Endothelial cell of umbilical vein (primary cell): Measurements from ENCODE around the gene BRI3BP. TPM values are rescaled to one million over a fixed set of nuclear protein-coding genes. Genes with fewer than 3 reads are reported as not detected.
"Not testable (repeated sequence)": the region's sequence is repeated elsewhere in the genome, so short reads cannot be mapped to it uniquely, and the experiment has no call there.

ENCODE experiments used
- BruUV-seq: library from RNA; stranded (reverse); fragments of 400-500 nt; replicated peaks from 2 replicates; lab custom pipeline; 2021; lab: Mats Ljungman, UMichigan
- CTCF ChIA-PET: fragments of 300-600, 350-600 bp; sonication (Branson Sonifier 250); formaldehyde crosslinking; loops from one replicate; lab custom pipeline; 2021; ENCODE audit warnings: antibody characterized with exemption, inconsistent platforms; lab: Charles Lee
- POLR2A ChIA-PET: fragments of 300-600, 350-600 bp; sonication (Branson Sonifier 250); formaldehyde crosslinking; loops from one replicate; lab custom pipeline; 2021; ENCODE audit warnings: antibody characterized with exemption, inconsistent platforms; lab: Charles Lee
- DNase-seq: peaks from one replicate; pipeline ENCODE4 v3.0.0-alpha.2; 2011; ENCODE audit warnings: low read depth, low spot score
- FAIRE-seq: peaks from 2 replicates; lab custom pipeline; 2011; peaks lifted over from hg19 to GRCh38; lab: Jason Lieb, UNC
- H2AFZ ChIP-seq: 2 replicates; pipeline ENCODE4 v1.6.0; 2012; ENCODE audit warnings: low read depth, low read length, control low read depth, inconsistent platforms
- H3K27ac ChIP-seq: 2 replicates; pipeline ENCODE4 v1.5.1; 2011; ENCODE audit warnings: low read depth, mild to moderate bottlenecking, control low read depth, low read length, moderate library complexity; ENCODE audit not compliant: insufficient read depth
- H3K27me3 ChIP-seq, 2 experiments: 2 replicates each; pipeline versions ENCODE4 v1.6.0 to v1.6.1; 2011; ENCODE audit warnings: low read length in 2 of 2, mixed read lengths in 1 of 2; ENCODE audit not compliant: control insufficient read depth in 2 of 2, insufficient read depth in 2 of 2
- H3K36me3 ChIP-seq, 2 experiments: 2 replicates in 1 of 2; 3 replicates in 1 of 2; pipeline ENCODE4 v1.5.1; 2011; ENCODE audit warnings: low read length in 2 of 2, mild to moderate bottlenecking in 1 of 2, moderate library complexity in 1 of 2; ENCODE audit not compliant: control insufficient read depth in 2 of 2, insufficient read depth in 2 of 2; ENCODE audit errors: extremely low read depth in 1 of 2
- H3K4me1 ChIP-seq: 3 replicates; pipeline ENCODE4 v1.5.1; 2011; ENCODE audit warnings: mild to moderate bottlenecking, low read length; ENCODE audit not compliant: control insufficient read depth, insufficient read depth; ENCODE audit errors: extremely low read depth
- H3K4me2 ChIP-seq: 2 replicates; pipeline ENCODE4 v1.6.1; 2011; ENCODE audit warnings: low read length, control low read depth, mixed read lengths; ENCODE audit not compliant: insufficient read depth
- H3K4me3 ChIP-seq, 3 experiments: fragments of 200-600 bp in 1 of 3; sonication (generic), shearing (Covaris generic) in 1 of 3; replicated peaks in 1 of 3; 2 replicates each; pipeline ENCODE4 v1.5.1; 2011 to 2016; ENCODE audit warnings: control low read depth in 3 of 3, low read length in 3 of 3, mild to moderate bottlenecking in 2 of 3, inconsistent platforms in 1 of 3, low read depth in 1 of 3, moderate library complexity in 1 of 3; ENCODE audit not compliant: insufficient read depth in 1 of 3
- H3K79me2 ChIP-seq: 2 replicates; pipeline ENCODE4 v1.6.0; 2012; ENCODE audit warnings: low read length, inconsistent platforms; ENCODE audit not compliant: control insufficient read depth, insufficient read depth
- H3K9ac ChIP-seq: replicated peaks from 2 replicates; pipeline ENCODE3; 2011; ENCODE audit warnings: low read length, control low read depth; ENCODE audit not compliant: insufficient read depth; ENCODE audit errors: extremely low read depth
- H3K9me1 ChIP-seq: replicated peaks from 3 replicates; pipeline ENCODE4 v1.6.0; 2011; ENCODE audit warnings: mild to moderate bottlenecking, low read length; ENCODE audit not compliant: control insufficient read depth, insufficient read depth; ENCODE audit errors: extremely low read depth
- H3K9me3 ChIP-seq: replicated peaks from 2 replicates; pipeline ENCODE4 v1.5.1; 2012; ENCODE audit warnings: low read length, inconsistent platforms; ENCODE audit not compliant: control insufficient read depth, insufficient read depth
- H4K20me1 ChIP-seq: replicated peaks from 2 replicates; pipeline ENCODE3; 2011; ENCODE audit warnings: mild to moderate bottlenecking, low read length; ENCODE audit not compliant: control insufficient read depth, insufficient read depth; ENCODE audit errors: extremely low read depth
- JUN ChIP-seq: IDR thresholded peaks from 2 replicates; pipeline ENCODE4 v1.6.1; 2011; ENCODE audit warnings: borderline replicate concordance, low read depth; ENCODE audit not compliant: insufficient read length, insufficient read depth
- dilution Hi-C: fragments of 300-500 bp; cut with MboI; formaldehyde crosslinking; loops from one replicate; pipeline ENCODE4 v1.15.0; 2019; ENCODE audit warnings: low sequenced_read_pairs; ENCODE audit not compliant: extremely low pct_ligation_motif_present
- intact Hi-C: fragments of 100-400 bp; cut with micrococcal nuclease; formaldehyde crosslinking; loops from one replicate; pipeline ENCODE4 v1.10.0; 2022
- polyA plus RNA-seq, 4 experiments: library from polyadenylated mRNA; depleted of rRNA in 3 of 4; stranded (reverse) in 3 of 4; unstranded in 1 of 4; fragments of >200 nt; gene quantifications; 2 replicates each; pipeline versions ENCODE4 v1.2.1 to v1.2.3, GENCODE V29; 2011 to 2012; ENCODE audit warnings: missing spikeins in 1 of 4
- total RNA-seq: library from RNA; stranded (reverse); gene quantifications from 2 replicates; pipeline ENCODE4 v1.2.3, GENCODE V29; 2021
- TF ChIP-seq, protein P1 (sequence below), 2 donors: IDR thresholded peaks; 1 replicate in 1 of 2; 2 replicates in 1 of 2; pipeline ENCODE4 v1.5.1; 2011; ENCODE audit warnings: low read length in 2 of 2, mild to moderate bottlenecking in 2 of 2, moderate library complexity in 2 of 2, control low read depth in 1 of 2, inconsistent platforms in 1 of 2, low read depth in 1 of 2; ENCODE audit not compliant: insufficient read depth in 1 of 2; ENCODE audit errors: extremely low read depth in 1 of 2

The BRI3BP gene
- total and polyA plus RNA-seq, 2 donors (not counting 3 experiments of a cell fraction or from before 2014, with no cell fraction given) = 3.4 to 8.2 TPM

DNA sequence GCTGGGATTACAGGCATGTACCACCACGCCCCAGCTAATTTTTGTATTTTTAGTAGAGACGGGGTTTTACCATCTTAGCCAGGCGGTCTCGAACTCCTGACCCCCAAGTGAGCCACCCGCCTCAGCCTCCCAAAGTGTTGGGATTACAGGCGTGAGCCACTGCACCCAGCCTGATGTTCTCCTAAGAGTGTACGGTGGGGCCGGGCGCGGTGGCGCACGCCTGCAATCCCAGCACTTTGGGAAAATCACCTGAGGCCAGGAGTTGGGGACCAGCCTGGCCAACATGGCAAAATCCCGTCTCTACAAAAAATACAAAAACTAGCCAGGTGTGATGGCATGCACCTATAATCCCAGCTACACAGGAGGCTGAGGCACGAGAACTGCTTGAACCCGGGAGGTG is 6.6 kb upstream of the BRI3BP start:
- H3K9me1 ChIP-seq, DNase-seq, POLR2A ChIA-PET, H3K4me2 ChIP-seq, H3K9ac ChIP-seq, H2AFZ ChIP-seq, CTCF ChIA-PET, H3K4me3 ChIP-seq, H3K9me3 ChIP-seq, dilution Hi-C loops, FAIRE-seq, H3K27ac ChIP-seq, H3K36me3 ChIP-seq, intact Hi-C loops, H3K4me1 ChIP-seq, H4K20me1 ChIP-seq, H3K27me3 ChIP-seq, BruUV-seq: not testable (repeated sequence)
- peaks cover 17% of the 10 kb centered on the region for H3K79me2 ChIP-seq

DNA sequence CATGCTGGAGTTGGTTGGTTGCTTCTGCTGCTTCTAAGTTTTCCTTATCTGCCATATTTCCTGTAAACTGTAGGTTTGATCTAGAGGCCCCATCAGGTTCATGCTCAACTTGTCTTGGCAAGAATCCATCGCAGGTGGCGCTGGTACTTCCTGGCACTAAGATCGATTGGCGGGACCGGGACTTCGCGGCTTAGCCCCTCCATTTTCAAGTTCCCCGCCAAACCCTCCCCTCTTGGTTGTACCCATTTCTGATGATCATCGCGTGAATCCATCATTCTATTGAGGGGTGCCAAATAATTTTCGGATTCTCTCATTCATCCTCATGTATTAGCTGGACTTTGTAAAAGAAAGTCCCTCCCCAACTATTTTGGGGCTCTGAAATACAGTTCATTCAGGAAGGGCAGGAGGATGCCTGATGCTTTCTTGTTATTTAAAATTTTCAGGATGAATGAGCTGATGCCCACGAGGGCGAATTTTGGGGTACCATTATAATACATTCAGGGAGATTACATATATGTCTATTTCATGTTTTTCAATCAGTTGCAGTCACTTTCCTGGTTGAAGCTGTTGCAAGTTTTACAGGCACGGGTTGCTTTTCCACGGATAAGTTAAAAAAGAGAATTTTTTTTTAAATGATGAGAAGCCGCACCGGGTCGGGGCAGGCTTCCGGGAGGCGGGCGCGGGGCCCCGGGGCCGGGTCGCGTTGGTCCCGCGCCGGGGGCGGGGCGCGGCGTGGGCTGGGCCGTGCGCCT is 395 bp upstream of the BRI3BP start:
- Histone ChIP-seq H3K27ac (no peak overlapping the region), H3K4me3 (peak overlapping the region; percentile 54 to 79 (median 78)), H3K9me1 (no peaks in the 10 kb centered on the region), H3K79me2 (peaks cover 10% of the 10 kb centered on the region), H3K4me2 (peak overlapping the region; percentile 96), H3K4me1 (peaks cover 23% of the 10 kb centered on the region), H2AFZ (peak overlapping the region; percentile 97), H3K27me3 (no peaks in the 10 kb centered on the region), H4K20me1 (no peaks in the 10 kb centered on the region), H3K9ac (peak overlapping the region; percentile 27), H3K36me3 (no peaks in the 10 kb centered on the region), H3K9me3 (no peaks in the 10 kb centered on the region)
- BruUV-seq = no TSS peak
- dilution Hi-C loops (no loop called here), intact Hi-C loops (loop anchor here (5.0 kb wide), 1 partner anchor 54 kb away; no protein-coding TSS in a partner anchor)
- TF ChIP-seq JUN = no peak
- TF ChIP-seq, protein P1, sequence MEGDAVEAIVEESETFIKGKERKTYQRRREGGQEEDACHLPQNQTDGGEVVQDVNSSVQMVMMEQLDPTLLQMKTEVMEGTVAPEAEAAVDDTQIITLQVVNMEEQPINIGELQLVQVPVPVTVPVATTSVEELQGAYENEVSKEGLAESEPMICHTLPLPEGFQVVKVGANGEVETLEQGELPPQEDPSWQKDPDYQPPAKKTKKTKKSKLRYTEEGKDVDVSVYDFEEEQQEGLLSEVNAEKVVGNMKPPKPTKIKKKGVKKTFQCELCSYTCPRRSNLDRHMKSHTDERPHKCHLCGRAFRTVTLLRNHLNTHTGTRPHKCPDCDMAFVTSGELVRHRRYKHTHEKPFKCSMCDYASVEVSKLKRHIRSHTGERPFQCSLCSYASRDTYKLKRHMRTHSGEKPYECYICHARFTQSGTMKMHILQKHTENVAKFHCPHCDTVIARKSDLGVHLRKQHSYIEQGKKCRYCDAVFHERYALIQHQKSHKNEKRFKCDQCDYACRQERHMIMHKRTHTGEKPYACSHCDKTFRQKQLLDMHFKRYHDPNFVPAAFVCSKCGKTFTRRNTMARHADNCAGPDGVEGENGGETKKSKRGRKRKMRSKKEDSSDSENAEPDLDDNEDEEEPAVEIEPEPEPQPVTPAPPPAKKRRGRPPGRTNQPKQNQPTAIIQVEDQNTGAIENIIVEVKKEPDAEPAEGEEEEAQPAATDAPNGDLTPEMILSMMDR (IDR thresholded peaks at IDR 0.05; ENCODE audit: extremely low read depth in 1 of 2, insufficient read depth in 1 of 2, low read depth in 1 of 2, low read length in 2 of 2) = peak in 1 of 2 donors; percentile 20
- ChIA-PET CTCF (interaction anchor here (1.1 to 1.4 kb wide), 2 partner anchors 15 to 28 kb away, joined by 3 to 4 read pairs; no protein-coding TSS in a partner anchor), POLR2A (no interaction called here)
- DNase-seq = peak; percentile 52
- peak; percentile 71 for FAIRE-seq
